Astrocyte (in vitro differentiated cells and primary cell): Measurements from ENCODE around the gene CACNA1C.

Experiments used
- EZH2 ChIP-seq: IDR thresholded peaks from 2 replicates; pipeline ENCODE4 v1.6.1; 2012; ENCODE audit warnings: mild to moderate bottlenecking, low read length, inconsistent platforms; ENCODE audit not compliant: insufficient read depth
- TF ChIP-seq, protein P1 (sequence below): IDR thresholded peaks from 2 replicates; pipeline ENCODE4 v1.5.1; 2011; ENCODE audit warnings: low read depth, mild to moderate bottlenecking, inconsistent platforms, low read length, moderate library complexity; ENCODE audit not compliant: insufficient read depth

DNA sequence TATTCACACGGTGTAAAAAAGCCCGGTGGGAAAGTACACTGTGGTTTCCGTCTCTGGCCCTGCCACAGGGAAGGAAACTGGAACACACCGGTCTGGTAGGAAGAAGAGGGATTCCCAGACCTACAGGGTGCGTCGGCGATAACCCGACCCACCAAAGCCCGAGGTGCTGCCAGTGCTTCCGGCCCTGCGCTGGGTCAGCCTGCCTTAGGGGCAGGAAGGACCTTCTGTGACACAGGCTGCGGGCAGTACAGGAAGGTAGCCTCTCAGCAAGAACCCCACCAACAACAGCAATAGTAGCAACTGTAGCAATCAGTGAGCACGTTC is 572.5 kb downstream of the CACNA1C start:
- TF ChIP-seq, protein P1, sequence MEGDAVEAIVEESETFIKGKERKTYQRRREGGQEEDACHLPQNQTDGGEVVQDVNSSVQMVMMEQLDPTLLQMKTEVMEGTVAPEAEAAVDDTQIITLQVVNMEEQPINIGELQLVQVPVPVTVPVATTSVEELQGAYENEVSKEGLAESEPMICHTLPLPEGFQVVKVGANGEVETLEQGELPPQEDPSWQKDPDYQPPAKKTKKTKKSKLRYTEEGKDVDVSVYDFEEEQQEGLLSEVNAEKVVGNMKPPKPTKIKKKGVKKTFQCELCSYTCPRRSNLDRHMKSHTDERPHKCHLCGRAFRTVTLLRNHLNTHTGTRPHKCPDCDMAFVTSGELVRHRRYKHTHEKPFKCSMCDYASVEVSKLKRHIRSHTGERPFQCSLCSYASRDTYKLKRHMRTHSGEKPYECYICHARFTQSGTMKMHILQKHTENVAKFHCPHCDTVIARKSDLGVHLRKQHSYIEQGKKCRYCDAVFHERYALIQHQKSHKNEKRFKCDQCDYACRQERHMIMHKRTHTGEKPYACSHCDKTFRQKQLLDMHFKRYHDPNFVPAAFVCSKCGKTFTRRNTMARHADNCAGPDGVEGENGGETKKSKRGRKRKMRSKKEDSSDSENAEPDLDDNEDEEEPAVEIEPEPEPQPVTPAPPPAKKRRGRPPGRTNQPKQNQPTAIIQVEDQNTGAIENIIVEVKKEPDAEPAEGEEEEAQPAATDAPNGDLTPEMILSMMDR = no peak
- TF ChIP-seq EZH2 = no peak
